ENCODE measurements around the gene APEH. TPM values are rescaled to one million over a fixed set of nuclear protein-coding genes. Genes with fewer than 3 reads are reported as not detected.

The APEH gene
- total and polyA plus RNA-seq, 9 of the 15 experiments (the other 6 are each of a cell fraction or from before 2014, with no cell fraction given), result 70.9 to 177 (median 117) TPM

- Histone ChIP-seq H3K4me2 (ENCODE audit: insufficient read depth, low read length) (no peak overlapping the region), H3K36me3 (ENCODE audit: control insufficient read depth, insufficient read depth, low read length) (peaks cover 80% of the 10 kb centered on the region; the same call in 2 of the 3 replicates), H4K20me1 (replicated peaks; ENCODE audit: control insufficient read depth, insufficient read depth, low read length) (no peaks in the 10 kb centered on the region), H3K4me1 (replicated peaks in 1 of 2; ENCODE audit: control insufficient read depth in 2 of 2, insufficient read depth in 2 of 2, low read length in 2 of 2) (peaks cover 0 to 10% of the 10 kb centered on the region in 2 experiments; a peak in 2 of 5 replicates), H3K27ac (ENCODE audit: extremely low read depth, low read depth, low read length) (no peak overlapping the region), H3K4me3 (no peak overlapping the region), H3K27me3 (ENCODE audit: control insufficient read depth in 2 of 2, insufficient read depth in 2 of 2, low read length in 2 of 2) (no peaks in the 10 kb centered on the region), H3K9me1 (ENCODE audit: control insufficient read depth, insufficient read depth, low read length) (no peaks in the 10 kb centered on the region), H3K9me3 (replicated peaks; ENCODE audit: control insufficient read depth, insufficient read depth, low read depth, low read length) (no peaks in the 10 kb centered on the region), H3K79me2 (ENCODE audit: control insufficient read depth, insufficient read depth, low read length) (no peaks in the 10 kb centered on the region), H2AFZ (ENCODE audit: low read depth, low read length) (no peak overlapping the region), H3K9ac (ENCODE audit: insufficient read depth in 1 of 2, low read depth in 2 of 2, low read length in 2 of 2) (no peak overlapping the region)
- intact Hi-C loops (cut with micrococcal nuclease) (loop anchor here (1.0 to 5.0 kb wide), 2 partner anchors 136 to 204 kb away; no protein-coding TSS in a partner anchor), in situ Hi-C loops (cut with MboI) (loop anchor here (5.0 kb wide), 1 partner anchor 139 kb away; no protein-coding TSS in a partner anchor)
- ATAC-seq (peak; percentile 95), DNase-seq (ENCODE audit: extremely low read depth in 1 of 4, low spot score in 3 of 4) (peak; percentile 60 to 71 (median 64)), FAIRE-seq (no peak)
- 83% methylated on average over 2 of the region's 14 CpGs for WGBS (ENCODE audit: insufficient coverage, low coverage, missing lambda C conversion rate)
- ChIA-PET CTCF (ENCODE audit: low intra/inter-chr PET ratio) (interaction anchor here (0.5 to 1.6 kb wide), 3 partner anchors 136 to 300 kb away, joined by 3 to 16 read pairs (median 7); no protein-coding TSS in a partner anchor), POLR2A (interaction anchor here (1.6 kb wide), 1 partner anchor 9 kb away, joined by 5 read pairs; no protein-coding TSS in a partner anchor)
- no TSS peak for BruUV-seq (replicated peaks)
- TF ChIP-seq EGR1 (conservative IDR thresholded peaks at IDR 0.05) (peak; percentile 46), FOXP1 (CRISPR knock-in tag; IDR thresholded peaks at IDR 0.05) (peak; percentile 34; the same call in 1 of the 2 replicates), DEAF1 (CRISPR knock-in tag; IDR thresholded peaks at IDR 0.05) (0 out of 2 replicates have a peak, but pooled peaks have one; percentile 50), CTCF (IDR thresholded peaks at IDR 0.05 in 2 of 3, conservative IDR thresholded peaks at IDR 0.05 in 1 of 3; ENCODE audit: insufficient read depth in 2 of 3, low read depth in 1 of 3, low read length in 3 of 3) (peak; percentile 71 to 76 (median 72)), CTBP1 (IDR thresholded peaks at IDR 0.05; ENCODE audit: borderline replicate concordance) (no peak), REST (IDR thresholded peaks at IDR 0.05; ENCODE audit: borderline replicate concordance) (peak; percentile 62; the same call in 1 of the 2 replicates), REST (CRISPR knock-in tag; IDR thresholded peaks at IDR 0.05; ENCODE audit: low read depth) (no peak), MAX (CRISPR knock-in tag; IDR thresholded peaks at IDR 0.05) (0 out of 2 replicates have a peak, but pooled peaks have one; percentile 14), SMC3 (conservative IDR thresholded peaks at IDR 0.05; ENCODE audit: insufficient read depth, low read depth, low read length) (peak; percentile 72)
Measured at GRCh38 chr3:49703443-49703927, 29.3 kb downstream of the APEH start.
